ENCODE measurements around the gene CSF1R.

The CSF1R gene

DNA sequence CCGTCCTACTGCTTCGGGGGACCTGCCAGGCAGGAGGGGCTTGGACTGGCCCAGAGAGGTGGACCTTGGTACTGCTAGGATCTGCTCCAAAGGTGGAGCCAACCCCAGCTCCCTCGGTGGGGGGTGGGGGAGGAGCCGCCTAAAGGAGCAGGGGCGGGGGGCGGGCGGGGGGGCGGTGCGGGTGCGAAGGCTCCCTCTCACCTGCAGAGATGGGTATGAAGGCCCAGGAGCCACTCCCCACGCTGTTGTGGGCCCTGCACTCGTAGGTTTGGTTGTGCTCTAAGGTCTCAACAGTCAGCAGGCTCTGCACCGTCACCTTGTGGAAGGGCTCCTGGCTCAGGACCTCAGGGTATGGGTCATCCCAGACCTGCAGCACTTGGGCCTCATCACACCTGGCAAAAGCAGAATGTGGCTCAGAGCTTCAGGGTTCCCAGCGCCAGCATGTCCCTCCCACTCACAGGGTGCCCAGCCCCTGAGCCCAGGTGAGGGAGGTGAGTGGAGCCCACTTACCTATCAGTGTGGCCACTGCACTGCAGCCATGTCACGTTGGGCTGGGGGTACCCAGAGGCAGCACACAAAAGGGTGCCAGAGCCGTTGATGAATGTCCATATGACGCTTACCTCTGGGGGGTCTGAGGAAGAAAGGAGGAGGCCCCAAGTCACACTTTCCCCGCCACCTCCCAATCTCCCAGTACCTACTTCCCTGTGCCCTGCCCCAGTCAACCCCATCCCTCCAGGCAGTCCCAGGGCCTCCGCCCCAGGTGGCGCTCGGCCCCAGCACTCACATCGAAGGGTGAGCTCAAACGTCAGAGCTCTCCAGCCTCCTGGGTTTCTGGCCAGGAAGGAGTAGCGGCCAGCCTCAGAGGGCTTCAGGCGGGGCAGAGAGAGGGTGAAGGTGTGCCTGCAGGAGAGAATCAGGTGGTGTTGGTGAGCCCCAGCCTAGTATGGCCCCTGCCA lies 16.4 kb downstream of the CSF1R start:
- DNase-seq = no peak

DNA sequence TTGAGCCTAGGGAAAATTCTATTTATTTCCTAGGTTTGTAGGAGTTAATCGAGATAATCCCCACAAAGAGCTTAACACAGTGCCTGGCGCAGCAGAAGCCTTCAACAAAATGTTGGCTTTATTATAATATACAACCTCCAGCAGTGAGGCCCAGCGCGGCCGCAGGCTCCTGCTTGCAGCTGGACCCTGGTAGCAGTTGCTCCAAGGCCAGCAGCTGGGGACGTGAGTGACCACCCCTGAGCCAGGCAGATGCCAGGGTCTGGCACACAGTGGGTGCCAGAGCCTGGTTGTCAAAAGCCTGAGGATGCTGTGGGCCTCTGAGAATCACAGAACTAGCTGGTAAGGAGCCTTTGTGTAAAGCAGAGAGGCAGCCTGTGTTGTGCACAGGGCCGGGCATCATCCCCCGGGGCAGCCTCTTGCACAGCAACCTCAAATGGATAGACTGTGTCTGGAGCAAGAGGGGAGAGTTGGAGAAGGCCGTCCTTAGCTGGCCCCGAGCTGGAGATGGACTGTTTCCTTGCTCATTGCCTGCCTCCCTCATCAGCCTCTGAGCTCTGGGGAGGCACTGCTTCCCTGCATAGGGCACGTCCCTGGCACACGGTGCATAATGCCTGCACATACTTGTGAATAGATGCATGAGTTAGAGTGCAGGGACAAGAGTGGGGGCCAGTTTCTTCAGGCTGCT lies 17.3 kb downstream of the CSF1R start:
- DNase-seq = no peak

DNA sequence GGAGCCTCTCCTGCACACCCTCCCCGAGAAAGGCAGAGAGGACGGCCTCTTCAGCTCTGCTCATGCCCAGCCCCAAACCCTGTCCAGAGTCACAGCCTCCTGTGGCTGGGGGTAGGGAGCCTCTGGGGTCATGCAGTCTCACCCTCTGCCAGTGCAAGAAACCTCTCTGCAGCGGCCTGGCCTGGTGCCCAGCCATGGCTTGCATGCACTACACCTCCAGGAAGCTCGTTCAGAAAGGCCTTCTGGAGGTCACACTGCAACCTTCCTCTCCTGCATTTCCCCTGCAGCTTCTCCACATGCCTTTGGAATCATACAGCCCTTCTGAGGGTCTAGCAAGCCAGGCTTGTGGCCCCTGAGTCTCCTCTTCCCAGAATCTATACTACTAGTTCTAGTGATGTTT lies 17.9 kb downstream of the CSF1R start:
- no peak for DNase-seq

DNA sequence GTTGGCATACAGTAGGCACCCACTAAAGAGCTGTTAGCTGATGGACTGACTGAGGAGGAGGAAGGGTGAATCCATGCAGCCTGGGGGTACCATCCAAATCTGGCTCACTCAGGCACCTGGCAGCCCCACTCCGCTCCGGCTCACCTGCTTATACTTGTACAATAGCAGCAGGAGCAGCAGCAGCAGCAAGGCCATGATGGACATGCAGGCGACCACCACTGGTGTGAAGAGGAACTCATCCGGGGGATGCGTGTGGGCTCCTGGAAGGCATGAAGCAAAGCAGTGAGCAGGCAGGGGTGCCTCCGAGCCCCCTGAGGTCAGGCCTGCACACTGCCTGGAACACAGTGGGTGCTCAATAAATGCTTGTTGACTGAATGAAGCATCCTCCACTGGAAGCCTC lies 18.3 kb downstream of the CSF1R start:
- DNase-seq = no peak

DNA sequence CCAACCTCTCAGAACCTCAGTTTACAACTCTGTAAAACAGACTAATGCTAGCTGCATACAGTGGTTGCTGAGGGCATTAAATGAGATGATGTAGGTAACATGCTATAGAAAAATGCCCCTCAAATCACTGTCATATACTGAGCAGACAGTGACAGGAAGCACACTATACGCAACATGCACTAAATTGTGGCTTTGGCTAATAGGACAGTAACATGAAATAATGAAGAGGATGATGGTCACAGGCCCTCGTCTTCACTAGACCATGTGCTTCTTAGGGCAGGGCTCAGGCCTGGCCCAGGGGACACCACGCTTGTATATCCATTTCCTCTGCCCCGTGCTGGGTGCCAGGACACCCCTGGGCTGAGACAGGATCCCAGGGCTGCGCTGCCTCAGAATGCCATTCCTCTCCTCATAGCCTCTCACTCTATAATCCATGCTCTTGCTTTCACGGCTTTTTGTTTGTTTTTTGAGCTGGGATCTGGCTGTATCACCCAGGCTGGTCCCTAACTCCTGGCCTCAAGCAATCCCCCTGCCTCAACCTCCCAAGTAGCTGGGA lies 18.9 kb downstream of the CSF1R start:
- no peak for DNase-seq

DNA sequence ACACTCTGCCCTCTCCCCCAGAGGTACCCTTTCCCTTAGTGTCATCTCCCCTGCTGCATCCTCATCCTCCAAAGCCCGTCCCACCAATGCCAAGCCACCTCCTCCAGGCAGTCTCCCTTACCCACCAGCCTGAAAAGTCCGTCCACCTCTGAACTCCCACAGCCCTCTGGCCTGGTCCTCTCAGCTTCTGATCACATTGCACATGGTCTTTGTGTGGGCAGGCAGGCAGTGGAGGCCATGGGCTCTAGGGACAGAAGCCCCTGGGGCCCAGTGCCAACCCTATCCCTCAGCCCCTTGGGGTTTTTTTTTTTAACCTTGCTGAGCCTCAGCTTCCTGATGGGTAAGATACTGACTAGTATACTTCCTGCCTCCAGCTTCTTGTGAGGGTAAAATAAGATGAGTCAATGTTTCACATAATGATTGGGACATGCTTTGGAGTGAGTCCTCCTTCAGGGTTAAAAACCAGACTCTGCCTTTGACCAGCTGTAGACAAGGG lies 19.4 kb downstream of the CSF1R start:
- no peak for DNase-seq

DNA sequence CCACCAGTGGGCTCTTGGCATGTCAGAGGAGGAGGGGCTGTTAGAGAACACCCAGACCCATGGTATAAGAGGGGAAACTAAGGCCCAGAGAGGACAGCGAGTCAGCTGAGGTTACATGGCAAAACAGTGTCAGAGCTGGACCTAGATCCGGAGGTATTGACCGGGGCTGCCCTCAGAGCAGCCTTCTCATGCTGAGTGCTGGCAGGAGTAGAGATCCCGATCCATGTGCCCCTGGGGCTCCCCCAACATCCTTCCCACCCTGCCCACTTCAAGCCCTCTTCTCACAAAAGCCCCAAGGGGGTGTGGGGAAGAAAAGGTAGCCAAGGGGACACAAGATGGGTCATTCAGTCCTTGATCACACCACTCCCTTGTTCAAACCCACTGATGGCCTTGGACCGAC lies 19.9 kb downstream of the CSF1R start:
- no peak for DNase-seq

DNA sequence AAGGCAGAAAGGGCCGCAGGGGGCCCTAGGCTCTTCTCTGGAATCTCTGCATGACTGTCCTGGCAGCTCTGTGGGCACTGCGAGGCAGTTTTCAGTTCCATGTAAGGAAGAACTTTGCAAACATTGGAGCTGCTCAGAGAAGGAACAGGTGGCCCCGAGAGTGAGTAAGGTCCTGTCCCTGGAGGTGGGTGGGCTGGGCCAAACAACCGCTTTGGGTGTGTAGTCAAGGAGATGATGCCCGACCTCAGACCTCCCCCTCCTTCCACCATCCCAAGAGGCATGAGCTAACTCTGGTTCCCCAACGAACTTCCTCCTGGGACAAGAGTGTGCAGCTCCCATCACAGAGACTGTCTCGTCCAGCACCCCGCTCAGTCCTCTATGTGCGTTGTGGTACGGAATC lies 20.5 kb downstream of the CSF1R start:
- no peak for DNase-seq

DNA sequence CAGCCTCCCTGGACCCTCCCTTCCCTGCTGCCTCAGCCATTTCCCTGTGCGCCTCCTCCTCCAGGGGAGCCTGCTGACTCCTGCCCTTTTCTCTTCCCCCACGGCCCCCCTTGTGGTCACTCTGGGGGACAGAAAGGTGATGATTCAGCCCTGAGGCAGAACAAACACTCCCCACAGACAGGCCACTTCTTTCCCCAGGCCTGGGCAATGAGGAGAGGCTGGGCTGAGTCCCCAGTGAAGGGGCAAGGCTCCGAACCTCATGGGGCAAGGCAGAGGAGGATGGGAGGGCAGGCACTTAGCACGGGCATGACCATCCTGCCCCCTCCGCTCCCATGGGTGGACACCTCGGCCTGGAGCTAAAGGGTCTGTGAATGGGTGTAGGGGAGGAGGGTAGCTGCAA lies 21.0 kb downstream of the CSF1R start:
- DNase-seq = no peak

DNA sequence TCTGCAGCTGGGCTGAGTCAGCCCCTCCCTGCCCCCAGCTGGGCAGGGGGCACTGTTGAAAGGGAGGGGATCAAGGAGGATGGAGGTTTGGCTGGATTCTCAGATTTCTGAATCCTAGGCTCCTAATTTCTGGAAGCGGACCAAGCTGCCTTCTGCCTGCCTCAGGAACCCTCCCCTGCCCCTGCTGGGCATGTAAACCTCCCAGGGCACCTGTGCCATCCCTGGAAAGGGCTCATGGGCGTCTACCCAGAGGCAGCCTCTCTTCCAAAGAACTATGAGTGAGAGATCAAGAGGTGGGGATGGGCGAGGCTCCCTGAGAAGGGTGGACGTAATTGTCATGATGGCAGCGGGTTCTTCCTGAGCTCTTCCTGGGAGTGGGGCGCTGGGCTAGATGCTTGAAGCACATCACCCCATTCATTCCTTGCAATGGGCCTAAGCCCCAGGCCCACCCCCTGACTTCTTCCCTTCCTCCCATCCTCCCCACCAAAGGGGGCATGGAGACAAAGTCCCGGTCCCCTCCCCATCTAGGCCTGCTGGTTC lies 21.6 kb downstream of the CSF1R start:
- no peak for DNase-seq

DNA sequence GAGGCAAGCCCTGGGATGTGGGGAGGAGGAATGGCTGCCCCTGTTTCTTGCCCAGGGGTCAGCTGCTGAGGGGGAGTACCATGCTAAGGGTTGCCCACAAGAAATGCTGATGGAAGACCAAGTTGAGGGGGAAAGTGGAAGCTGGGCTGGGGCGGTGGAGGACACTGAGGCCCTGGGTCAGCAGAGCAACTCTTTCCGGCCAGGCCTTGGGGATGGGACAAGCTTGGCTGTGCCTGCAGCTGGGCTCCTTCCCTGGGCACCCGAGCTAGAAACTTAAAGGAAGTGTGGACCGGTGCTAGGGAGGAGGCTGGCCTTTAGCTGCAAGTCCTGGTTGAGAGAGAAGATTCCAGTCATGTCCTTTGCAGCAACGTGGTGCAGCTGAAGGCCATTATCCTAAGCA lies 22.7 kb downstream of the CSF1R start:
- no peak for DNase-seq

DNA sequence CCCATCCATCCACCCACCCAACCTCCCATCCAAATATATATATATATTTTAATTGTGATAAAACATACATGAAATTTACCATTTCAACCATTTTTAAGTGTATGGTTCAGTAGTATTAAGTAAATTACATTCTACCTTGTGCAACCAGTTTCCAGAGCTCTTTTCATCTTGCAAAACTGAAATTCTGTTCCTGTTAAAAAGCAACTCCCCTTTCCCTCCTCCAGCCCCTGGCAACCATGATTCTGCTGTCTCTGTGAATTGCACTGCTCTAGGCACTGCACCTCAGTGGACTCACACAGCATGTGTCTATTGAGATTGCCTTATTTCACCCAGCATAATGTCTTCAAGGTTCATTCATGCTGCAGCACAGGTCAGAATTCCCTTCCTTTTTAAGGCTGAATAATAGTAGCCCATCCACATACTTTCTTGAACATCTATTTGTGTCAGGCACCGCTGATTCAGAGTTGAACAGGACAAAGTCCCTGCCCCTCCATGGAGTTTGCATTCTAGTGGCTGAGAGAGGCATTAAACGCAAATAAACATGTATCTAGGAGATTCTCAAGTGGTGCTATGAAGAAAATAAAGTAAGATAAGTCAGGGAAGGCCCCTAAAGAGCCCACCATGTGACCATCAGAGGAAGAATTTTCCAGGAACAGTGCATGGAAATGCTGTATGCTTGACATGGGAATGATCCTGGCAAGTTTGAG lies 24.0 kb downstream of the CSF1R start:
- no peak for DNase-seq

DNA sequence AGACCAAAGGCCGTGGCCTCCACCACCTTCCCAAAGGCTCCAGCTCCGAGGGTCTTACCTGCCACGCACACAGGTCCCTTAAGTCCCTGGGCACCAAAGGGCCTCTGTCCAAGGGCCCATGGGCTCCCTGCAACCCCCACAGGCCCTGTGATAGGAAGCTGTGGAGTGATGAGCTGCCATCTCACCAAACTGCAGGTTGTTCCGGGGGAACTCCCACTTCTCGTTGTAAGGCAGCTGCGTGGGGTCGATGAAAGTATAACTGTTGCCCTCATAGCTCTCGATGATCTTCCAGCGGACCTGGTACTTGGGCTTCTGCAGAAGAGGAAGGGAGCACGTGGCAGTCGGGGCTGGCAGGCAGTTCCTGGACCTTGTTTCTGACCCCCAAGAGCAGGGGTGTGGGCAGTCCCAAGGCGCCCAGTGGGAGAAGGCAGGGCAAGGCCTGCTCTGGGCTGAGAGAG lies 24.8 kb downstream of the CSF1R start:
- DNase-seq = no peak

DNA sequence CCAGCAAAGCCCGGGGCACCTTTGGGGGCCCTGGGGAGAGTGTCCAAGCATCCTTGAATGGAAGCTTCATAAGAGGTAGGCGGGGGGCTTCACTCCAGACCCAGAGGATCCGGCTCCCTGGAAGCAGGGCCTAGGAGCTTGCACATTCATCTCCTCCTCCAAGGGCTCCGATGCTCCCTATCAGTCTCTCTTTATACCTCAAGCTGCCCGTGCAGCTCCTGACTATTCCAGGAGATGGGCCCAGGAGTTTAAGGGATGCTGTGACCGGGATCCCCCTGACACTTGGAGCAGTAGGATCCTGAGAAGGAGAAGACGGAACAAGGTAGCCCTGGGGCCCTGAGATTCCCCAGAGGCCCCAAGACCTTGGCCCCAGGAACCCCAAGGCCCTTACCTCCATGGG lies 25.9 kb downstream of the CSF1R start:
- DNase-seq = no peak

DNA sequence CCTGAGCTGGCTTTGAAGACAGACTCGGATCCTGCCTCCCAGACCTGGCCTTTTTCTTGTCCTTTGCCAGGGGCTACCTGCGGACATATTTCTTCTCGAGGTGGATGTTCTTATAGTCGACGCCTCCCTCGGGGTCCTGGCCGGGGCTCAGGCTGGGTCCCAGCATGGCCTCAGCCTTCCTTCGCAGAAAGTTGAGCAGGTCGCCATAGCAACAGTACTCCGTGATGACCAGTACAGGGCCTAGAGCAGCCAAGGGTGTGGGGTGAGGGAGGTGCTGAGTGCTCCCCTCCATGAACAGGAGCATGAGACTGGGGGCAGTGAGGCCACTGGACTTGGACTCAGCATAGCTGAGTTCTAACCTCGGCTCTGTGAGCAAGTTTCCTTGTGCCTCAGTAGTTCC lies 26.7 kb downstream of the CSF1R start:
- DNase-seq = no peak

DNA sequence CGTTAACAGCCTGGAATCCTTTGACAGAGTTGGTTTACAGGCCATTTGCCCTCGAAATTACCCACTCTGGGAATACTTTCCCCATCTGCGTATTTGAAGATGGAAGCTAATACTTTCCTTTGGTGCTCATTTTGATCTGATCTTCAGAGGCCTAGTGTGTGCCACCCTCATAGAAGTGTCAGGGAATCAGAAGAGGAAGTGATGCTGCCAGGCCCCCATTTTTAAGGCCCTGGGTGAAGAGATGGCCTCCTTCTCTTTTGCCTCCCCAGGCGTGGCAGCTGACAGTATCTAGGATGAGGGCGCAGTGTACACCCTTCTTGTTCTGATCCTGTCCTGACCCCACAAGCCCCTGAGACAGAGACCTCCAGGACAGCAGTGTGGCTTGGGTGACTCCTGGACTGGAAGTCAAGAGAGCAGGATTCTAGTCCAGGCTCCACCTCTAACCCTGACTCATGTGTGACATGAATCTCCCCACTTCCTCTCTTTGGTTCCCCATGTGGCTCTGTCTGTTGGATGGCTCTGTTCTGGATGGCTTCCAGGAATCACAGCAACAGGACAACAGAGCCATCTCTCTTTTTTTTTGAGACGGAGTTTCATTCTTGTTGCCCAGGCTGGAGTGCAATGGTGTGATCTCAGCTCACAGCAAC lies 27.8 kb downstream of the CSF1R start:
- DNase-seq = no peak

DNA sequence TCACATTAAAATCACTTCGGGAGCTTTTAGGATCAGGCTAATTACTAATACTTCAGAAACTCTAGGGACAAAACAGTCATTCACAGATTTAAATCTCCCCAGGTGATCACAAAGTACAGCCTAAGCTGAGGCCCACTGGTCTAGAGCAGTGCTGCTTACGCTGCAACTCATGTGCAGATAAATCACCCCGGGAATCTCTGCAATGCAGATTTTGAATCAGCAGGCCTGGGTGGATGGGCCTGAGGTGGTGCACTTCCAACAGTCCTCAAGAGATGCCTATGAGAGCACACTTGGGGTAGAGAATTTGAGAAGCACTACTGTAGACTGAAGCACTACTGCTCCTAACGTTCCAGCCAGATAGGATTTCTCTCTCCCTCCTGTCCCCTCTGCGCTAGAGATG lies 28.4 kb downstream of the CSF1R start:
- DNase-seq = no peak

DNA sequence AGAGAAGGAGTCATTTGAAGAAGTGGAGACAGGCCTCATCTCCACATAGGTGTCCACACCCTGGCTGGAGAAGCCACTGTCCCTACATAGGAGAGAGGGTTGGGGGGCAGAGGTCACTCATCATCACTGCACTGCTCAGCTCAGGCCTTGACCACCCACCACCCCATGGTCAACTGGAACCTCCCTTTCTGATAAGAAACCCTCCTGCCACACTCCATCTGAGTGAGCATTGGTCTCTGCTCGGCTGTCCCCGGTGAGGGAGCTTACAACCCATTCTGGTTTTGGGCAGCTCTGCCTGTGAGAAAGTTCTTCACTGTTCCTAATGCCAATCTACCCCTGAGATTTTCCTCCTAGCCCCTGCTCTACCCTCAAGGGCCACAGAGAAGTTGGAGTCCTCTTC lies 28.8 kb downstream of the CSF1R start:
- no peak for DNase-seq

DNA sequence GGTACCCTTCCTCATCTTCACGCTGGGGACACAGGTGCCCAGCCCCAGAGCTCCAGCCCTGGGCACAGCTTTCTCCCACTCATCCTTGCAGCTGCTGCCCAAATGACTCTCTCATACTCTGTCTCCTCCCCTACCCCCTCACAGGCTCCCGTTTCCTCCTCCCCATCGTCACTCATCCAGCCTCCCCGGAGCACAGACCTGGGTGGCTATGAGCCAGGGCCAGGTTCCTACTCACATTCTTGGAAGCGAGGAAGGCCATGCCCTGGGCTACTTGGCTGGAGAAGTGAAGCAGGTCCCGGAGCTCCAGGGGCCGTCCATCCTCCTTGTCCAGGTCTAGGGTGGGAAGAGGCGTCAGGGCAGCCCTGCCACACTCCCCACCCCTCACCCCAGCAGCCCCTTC lies 29.3 kb downstream of the CSF1R start:
- no peak for DNase-seq

DNA sequence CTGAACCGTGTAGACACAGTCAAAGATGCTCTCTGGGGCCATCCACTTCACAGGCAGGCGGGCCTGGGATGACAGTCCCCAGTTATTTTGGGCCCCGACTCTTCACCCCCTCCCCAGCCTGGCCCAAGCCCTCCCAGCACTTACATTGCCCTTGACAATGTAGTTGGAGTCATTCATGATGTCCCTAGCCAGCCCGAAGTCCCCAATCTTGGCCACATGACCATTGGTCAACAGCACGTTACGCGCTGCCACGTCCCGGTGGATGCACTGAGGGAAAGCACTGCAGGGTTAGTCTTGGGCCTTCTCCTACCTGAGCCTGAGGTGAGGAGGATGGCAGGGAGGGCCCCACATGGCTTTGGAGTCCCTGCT lies 30.3 kb downstream of the CSF1R start:
- DNase-seq = no peak

DNA sequence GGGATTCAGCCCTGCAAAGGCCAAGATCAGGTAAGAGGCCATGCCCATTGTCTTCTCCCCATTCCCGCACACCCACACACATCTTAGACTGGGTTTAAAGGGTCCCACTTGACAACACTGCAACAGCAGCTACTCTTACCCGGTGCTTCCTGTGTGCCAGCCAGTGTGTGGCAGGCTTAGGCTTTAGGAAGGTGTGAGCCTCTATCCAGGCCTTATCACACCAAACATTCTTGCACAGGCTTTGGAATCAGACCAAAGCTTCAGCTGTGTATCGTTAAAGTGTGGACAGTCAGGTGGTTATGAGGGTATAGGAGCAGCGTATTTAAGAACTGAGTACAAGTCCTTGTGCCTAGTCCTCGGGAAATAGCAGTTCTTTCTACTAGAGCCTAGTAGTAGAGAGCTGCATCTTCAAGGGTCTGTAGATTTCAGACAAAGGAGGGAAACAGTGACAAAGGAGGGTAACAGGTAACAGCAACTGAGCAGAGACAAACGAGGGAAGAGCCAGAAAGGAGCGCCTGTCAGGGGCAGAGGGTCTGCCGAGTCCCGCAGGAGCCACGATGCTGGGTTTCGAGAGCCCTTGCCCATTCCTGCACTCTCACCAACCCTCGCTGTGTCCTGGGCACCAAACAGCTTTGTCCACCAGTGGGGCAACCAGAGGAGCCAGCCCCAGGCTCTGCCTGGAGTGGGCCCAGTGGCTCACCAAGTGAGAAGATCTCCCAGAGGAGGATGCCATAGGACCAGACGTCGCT lies 30.9 kb downstream of the CSF1R start:
- no peak for DNase-seq

DNA sequence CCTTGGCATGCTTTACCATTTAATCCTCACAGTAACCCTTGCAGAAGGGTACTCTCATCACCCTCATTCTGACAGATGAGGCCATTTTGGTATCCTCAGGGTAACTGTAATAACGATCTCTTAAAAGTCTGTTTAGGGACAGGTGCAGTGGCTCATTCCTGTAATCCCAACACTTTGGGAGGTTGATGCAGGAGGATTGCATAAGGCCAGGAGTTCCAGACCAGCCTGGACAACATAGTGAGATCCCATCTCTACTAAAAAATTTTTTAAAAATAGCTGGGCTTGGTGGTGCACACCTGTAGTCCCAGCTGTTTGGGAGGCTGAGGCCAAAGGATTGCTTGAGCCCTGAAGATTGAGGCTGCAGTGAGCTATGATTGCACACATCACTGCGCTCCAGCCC lies 31.8 kb downstream of the CSF1R start:
- no peak for DNase-seq
